Measurements from ENCODE around the gene ACTMAP.

DNA sequence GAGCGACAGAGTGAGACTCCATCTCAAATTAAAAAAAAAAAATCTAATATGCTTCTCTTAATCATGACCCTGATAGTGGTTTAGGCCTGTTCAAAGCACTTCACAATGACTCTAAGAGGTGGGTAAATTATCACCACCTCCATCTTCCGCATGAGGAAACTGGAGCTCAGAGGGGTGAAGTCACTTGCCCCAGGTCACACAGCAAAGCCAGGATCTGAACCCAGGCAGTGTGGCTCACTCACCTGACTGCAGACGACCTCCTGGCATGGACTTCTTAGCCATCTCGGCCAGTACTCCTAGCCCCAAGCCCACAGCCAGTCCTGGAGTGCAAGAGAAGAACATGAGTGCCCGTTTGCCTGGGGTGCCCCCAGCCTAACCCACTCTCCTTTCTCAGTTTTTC is 40.5 kb downstream of the ACTMAP start:
- TF ChIP-seq POLR2A (IDR thresholded peaks at IDR 0.05), result no peak
- TF ChIP-seq, protein P1, sequence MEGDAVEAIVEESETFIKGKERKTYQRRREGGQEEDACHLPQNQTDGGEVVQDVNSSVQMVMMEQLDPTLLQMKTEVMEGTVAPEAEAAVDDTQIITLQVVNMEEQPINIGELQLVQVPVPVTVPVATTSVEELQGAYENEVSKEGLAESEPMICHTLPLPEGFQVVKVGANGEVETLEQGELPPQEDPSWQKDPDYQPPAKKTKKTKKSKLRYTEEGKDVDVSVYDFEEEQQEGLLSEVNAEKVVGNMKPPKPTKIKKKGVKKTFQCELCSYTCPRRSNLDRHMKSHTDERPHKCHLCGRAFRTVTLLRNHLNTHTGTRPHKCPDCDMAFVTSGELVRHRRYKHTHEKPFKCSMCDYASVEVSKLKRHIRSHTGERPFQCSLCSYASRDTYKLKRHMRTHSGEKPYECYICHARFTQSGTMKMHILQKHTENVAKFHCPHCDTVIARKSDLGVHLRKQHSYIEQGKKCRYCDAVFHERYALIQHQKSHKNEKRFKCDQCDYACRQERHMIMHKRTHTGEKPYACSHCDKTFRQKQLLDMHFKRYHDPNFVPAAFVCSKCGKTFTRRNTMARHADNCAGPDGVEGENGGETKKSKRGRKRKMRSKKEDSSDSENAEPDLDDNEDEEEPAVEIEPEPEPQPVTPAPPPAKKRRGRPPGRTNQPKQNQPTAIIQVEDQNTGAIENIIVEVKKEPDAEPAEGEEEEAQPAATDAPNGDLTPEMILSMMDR (IDR thresholded peaks at IDR 0.05), result no peak

Measured in thyroid gland (tissue), 4 donors.